GM19438 (cell line): Measurements from ENCODE around the gene NT5C.
"Not testable (repeated sequence)": the region's sequence is repeated elsewhere in the genome, so short reads cannot be mapped to it uniquely, and the experiment has no call there.

ENCODE experiments used
- ATAC-seq: cut with Tn5 transposase; IDR thresholded peaks from one replicate; pipeline ENCODE4 v1.9.1; 2021; ENCODE audit warnings: low read depth; ENCODE audit not compliant: unreplicated experiment

Gene NT5C

DNA sequence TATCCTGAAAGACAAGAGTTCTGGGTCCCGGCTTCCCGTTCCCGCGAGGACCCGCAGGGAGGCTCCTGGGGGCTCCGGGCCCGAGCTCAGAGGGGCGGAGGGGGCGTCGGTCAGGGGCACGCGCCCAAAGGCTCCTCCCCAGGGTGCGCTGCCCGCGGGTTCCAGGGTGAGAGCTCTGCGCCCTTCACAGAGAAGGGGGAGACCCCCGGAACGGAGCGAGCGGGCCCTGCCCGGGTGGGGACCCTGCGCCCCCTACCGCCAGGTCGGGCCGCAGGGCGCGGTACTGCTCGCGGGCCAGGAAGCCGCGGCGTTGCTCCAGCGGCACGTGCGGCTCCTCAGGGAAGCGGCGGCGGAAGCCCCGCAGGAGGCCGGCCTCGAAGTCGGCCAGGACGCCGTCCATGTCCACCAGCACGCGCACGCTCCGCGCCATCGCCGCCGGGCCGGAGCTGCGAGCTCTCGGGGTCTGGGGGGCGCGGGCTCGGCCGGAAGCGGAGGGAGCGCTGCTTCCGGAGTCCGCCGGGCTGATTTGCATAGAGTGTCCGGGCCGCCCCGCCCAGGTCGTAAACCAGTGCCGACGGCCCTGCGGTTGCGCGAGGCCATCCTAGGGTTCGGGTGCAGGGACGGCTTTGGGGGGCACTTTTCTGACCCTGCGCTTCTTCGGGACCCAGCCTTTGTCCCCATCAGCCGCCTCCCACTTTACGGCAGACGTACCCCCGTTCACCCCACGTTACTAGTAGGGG is at the start of gene NT5C:
TSS of gene NT5C (minus strand) at position 465 of the 740 bp plus-strand sequence. CDS start at position 430, 35 bp downstream.
- peak; percentile 79 for ATAC-seq

GRCh38 chr17:75181110-75181509 is 49.6 kb upstream of the NT5C start:
- ATAC-seq, result no peak

DNA sequence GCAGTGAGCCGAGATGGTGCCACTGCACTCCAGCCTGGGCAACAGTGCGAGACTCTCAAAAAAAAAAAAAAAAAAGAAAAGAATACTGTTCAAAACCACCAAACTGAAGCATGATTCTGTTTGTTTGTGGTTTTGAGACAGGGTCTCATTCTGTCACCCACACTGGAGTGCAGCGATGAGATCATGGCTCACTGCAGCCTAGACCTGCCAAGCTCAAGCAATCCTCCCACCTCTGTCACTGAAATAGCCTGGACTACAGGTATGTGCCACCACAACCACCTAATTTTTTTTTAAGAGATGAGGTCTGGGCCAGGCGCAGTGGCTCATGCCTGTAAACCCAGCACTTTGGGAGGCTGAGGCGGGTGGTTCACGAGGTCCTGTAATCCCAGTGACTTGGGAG is 46.9 kb upstream of the NT5C start:
- no peak for ATAC-seq

DNA sequence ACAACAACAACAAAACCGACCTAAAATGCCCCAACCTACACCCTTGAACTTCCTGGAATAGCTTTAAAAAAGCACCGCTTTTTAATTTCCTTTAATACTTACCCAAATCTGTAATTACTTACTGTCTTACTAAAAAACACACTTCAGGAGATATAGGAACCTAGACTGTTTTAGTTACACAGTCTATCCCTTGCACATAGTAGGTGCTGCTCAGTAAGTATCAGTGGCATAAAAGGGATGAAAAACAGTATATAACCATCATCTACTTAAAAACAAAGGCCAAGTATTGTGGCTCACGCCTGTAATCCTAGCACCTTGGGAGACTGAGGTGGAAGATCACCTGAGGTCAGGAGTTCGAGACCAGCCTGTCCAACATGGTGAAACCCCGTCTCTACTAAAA is 45.1 kb upstream of the NT5C start:
- ATAC-seq, result no peak

- no peak for ATAC-seq
Measured at GRCh38 chr17:75174996-75175395, 43.5 kb upstream of the NT5C start.

GRCh38 chr17:75173526-75173925 is 42.0 kb upstream of the NT5C start:
- no peak for ATAC-seq

- no peak for ATAC-seq
Measured at GRCh38 chr17:75168998-75169397, 37.5 kb upstream of the NT5C start.

- ATAC-seq, result not testable (repeated sequence)
Measured at GRCh38 chr17:75164606-75165005, 33.1 kb upstream of the NT5C start.

DNA sequence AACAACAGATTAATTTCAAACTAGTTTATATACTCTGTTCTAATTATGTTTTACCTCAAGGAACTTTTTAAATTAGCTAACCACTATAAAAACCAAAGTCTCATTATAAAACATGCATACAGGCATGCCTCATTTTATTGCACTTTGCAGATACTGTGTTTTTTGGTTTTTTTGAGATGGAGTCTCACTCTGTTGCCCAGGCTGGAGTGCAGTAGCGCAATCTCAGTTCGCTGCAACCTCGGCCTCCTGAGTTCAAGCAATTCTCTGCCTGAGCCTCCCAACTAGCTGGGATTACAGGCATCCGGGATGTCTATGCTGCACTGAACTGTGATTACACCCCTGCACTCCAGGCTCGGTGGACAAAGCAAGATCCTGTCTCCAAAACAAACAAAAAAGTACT is 31.5 kb upstream of the NT5C start:
- no peak for ATAC-seq

DNA sequence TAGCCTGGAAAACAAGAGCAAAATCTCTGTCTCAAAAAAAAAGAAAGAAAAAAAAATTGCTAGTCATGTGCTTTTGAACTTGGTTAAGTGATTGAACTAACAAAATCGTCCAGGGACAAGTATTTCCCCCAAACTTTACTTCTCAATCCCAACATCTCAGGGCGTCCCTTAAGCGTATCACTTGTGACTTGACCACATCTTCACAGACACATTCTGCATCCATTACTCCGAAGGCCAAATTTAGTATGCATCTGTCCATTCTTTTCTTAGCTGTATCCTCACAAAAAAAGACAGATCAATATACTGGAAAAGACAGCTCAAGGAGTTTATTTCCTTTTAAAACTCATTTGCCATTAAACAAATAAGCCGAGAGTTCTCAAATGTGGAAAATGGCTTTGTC is 28.7 kb upstream of the NT5C start:
- ATAC-seq, result no peak

DNA sequence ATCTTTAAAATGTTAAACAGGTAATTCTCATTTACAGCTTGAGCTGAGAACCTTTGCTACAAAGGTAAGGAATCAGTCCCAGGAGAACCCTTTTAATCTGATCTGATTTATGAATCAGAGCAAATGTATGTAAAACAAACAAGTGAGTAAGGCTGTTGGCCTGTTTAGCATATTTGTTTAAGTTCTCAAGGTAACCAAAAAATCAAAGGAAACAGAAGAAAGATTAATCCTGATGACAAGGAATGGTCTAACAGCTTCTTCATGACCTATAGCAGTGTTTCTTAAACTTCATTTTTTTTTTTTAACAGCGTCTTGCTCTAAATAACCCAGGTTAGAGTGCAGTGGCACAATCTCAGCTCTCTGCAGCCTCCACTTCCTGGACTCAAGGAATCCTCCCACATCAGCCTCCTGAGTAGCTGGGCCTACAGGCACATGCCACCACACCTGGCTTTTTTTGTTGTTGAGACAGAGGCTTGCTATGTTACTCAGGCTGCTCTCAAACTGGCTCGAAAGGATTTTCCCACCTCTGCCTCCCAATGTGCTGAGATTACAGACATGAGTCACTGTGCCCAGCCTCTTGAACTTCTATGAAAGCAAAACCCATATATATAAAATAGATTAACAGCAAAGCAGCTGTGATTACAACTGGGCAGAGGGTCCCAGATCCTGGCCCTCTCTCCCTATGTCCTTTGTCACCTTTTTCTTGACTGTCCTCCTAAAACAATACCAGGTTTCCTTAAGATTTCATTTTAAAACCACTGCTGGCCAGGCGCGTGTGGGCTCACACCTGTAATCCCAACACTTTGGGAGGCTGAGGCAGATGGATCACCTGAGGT is 27.9 kb upstream of the NT5C start:
- ATAC-seq, result no peak

GRCh38 chr17:75158480-75158879 is 26.9 kb upstream of the NT5C start:
- not testable (repeated sequence) for ATAC-seq

- ATAC-seq, result no peak
Measured at GRCh38 chr17:75155191-75155601, 23.7 kb upstream of the NT5C start.

- peak; percentile 91 for ATAC-seq
Measured at GRCh38 chr17:75154195-75155106, 22.9 kb upstream of the NT5C start, which contains the start of gene JPT1. JPT1 (minus strand) TSS chr17:75154512; CDS start chr17:75154397, 115 bp downstream.

DNA sequence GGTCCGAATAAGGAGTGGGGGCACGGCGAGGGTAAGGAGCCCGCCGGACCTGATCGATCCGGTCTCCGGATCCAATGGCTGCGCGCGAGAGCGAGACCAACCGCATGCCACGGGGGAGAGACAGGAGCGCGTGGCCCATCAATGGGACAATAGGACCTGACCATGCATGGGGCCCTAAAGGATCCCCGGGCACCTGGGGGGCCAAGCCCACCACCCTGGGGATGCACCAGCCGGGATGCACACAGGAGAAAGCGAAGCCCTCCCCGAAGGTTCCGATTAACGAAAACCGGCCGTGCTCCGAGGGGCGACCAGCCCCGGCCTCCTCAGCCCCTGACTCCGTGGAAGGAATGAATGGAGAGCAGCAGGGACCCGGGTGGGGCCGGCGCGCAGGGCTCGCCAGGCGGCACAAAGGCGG is 22.2 kb upstream of the NT5C start:
- ATAC-seq, result peak; percentile 6

GRCh38 chr17:75152922-75153779 is 21.6 kb upstream of the NT5C start:
- ATAC-seq, result no peak

- ATAC-seq, result no peak
Measured at GRCh38 chr17:75152523-75152921, 21.0 kb upstream of the NT5C start.

GRCh38 chr17:75151930-75152329 is 20.4 kb upstream of the NT5C start:
- no peak for ATAC-seq

DNA sequence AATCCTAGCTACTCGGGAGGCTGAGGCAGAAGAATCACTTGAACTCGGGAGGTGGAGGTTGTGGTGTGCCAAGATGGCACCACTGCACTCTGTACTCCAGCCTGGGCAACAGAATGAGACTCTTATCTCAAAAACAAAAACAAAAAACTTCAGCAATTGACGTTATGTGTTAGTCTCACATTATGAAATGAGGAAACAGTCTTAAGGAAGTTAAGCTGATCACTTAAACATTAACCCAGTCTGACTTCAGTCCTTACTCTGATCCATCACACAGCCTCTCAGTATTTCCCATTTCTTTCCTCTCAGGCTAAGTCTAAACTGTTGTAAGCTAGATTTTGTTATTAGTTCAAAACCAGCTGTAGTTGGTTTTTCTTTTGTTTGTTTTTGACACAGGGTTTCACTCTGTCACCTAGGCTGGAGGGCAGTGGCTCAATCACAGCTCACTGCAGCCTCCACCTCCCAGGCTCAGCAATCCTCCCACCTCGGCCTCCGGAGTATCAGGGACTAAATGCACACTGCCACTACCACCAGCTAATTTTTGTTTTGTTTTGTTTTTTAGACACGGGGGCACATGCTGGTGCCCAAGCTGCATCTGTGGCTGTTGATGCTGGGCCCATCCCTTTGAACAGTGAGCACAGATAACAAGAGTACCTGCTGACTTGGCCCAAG is 16.5 kb upstream of the NT5C start:
- ATAC-seq, result no peak
